ENCODE results near the gene MAB21L2. TPM values are rescaled to one million over a fixed set of nuclear protein-coding genes. Genes with fewer than 3 reads are reported as not detected.

The MAB21L2 gene
- total and polyA plus RNA-seq, 2 experiments from 2014 or later: 0.39 TPM; not detected in 1

- peaks cover 45% of the 10 kb centered on the region for H3K4me1 ChIP-seq (ENCODE audit: insufficient read depth)
- Mint-ChIP-seq H3K4me1 (peaks cover 51% of the 10 kb centered on the region), H3K9me3 (no peaks in the 10 kb centered on the region), H3K27me3 (ENCODE audit: insufficient read depth, low read depth, poor library complexity) (peaks cover 66% of the 10 kb centered on the region), H3K27ac (no peak overlapping the region), H3K4me3 (peak overlapping the region; percentile 87), H3K36me3 (ENCODE audit: low read depth) (no peaks in the 10 kb centered on the region)
- peak overlapping the region; percentile 92 for H3K4me2 ChIP-seq
- TF ChIP-seq EZH2 (IDR thresholded peaks at IDR 0.05; ENCODE audit: low read depth, unreplicated experiment) (peak; percentile 47), NANOG (IDR thresholded peaks at IDR 0.05; ENCODE audit: borderline replicate concordance) (no peak), CTCF (conservative IDR thresholded peaks at IDR 0.05; ENCODE audit: low read depth in 2 of 2) (0 out of 4 replicates have a peak, but pooled peaks of 1 of the 2 experiments have one; percentile 1)
- H3K27me3 ChIP-seq (ENCODE audit: insufficient read depth): peaks cover 84% of the 10 kb centered on the region
- H3K9me2 ChIP-seq (ENCODE audit: insufficient read depth): no peaks in the 10 kb centered on the region
- H3K79me2 ChIP-seq (replicated peaks; ENCODE audit: insufficient read depth): no peaks in the 10 kb centered on the region
- no peaks in the 10 kb centered on the region for H3F3A ChIP-seq (replicated peaks; ENCODE audit: low read depth)
- no peak overlapping the region for H2AFZ ChIP-seq
- peaks cover 24% of the 10 kb centered on the region for H4K20me1 ChIP-seq (replicated peaks; ENCODE audit: insufficient read depth)
- peak overlapping the region; percentile 65 for H3K4me3 ChIP-seq
- DNase-seq (ENCODE audit: low spot score): peak; percentile 77
- peak; percentile 34 for ATAC-seq
- no peak overlapping the region for H3K27ac ChIP-seq (ENCODE audit: low read depth)
- H3K36me3 ChIP-seq (ENCODE audit: insufficient read depth): no peaks in the 10 kb centered on the region
Measured at GRCh38 chr4:150583287-150584110, 1.5 kb downstream of the MAB21L2 start.

GRCh38 chr4:150584111-150584915, 2.4 kb downstream of the MAB21L2 start:
- peak overlapping the region; percentile 65 for H3K4me3 ChIP-seq
- Mint-ChIP-seq H3K36me3 (ENCODE audit: low read depth) (no peaks in the 10 kb centered on the region), H3K9me3 (no peaks in the 10 kb centered on the region), H3K27me3 (ENCODE audit: insufficient read depth, low read depth, poor library complexity) (peaks cover 62% of the 10 kb centered on the region), H3K4me1 (peaks cover 44% of the 10 kb centered on the region), H3K4me3 (peak overlapping the region; percentile 87), H3K27ac (no peak overlapping the region)
- peak overlapping the region; percentile 92 for H3K4me2 ChIP-seq
- no peak overlapping the region for H2AFZ ChIP-seq
- peaks cover 24% of the 10 kb centered on the region for H4K20me1 ChIP-seq (replicated peaks; ENCODE audit: insufficient read depth)
- H3F3A ChIP-seq (replicated peaks; ENCODE audit: low read depth): no peaks in the 10 kb centered on the region
- H3K27me3 ChIP-seq (ENCODE audit: insufficient read depth): peaks cover 75% of the 10 kb centered on the region
- H3K9me2 ChIP-seq (ENCODE audit: insufficient read depth): no peaks in the 10 kb centered on the region
- H3K27ac ChIP-seq (ENCODE audit: low read depth): no peak overlapping the region
- no peaks in the 10 kb centered on the region for H3K79me2 ChIP-seq (replicated peaks; ENCODE audit: insufficient read depth)
- no peak for DNase-seq (ENCODE audit: low spot score)
- H3K36me3 ChIP-seq (ENCODE audit: insufficient read depth): no peaks in the 10 kb centered on the region
- ATAC-seq: no peak
- H3K4me1 ChIP-seq (ENCODE audit: insufficient read depth): peaks cover 39% of the 10 kb centered on the region
- TF ChIP-seq CREB1 (CRISPR knock-in tag; IDR thresholded peaks at IDR 0.05; ENCODE audit: low read depth): no peak
- no peak for TF ChIP-seq ZNF114 (CRISPR knock-in tag; IDR thresholded peaks at IDR 0.05)
- no peak for TF ChIP-seq STAT1 (IDR thresholded peaks at IDR 0.05; ENCODE audit: unreplicated experiment)
- no peak for TF ChIP-seq ZNF331 (CRISPR knock-in tag; IDR thresholded peaks at IDR 0.05; ENCODE audit: low read depth)
- TF ChIP-seq POLR2AphosphoS5 (IDR thresholded peaks at IDR 0.05; ENCODE audit: low read depth): no peak
- no peak for TF ChIP-seq JUNB (IDR thresholded peaks at IDR 0.05; ENCODE audit: unreplicated experiment)
- no peak for TF ChIP-seq EZH2phosphoT487 (IDR thresholded peaks at IDR 0.05; ENCODE audit: unreplicated experiment)
- no peak for TF ChIP-seq ZNF462 (CRISPR knock-in tag; IDR thresholded peaks at IDR 0.05)
